HG02623 (cell line): Measurements from ENCODE around the gene CCL3.
A peak's percentile ranks its signal among the peaks of the same experiment; 100 is the strongest.
"Not testable (repeated sequence)": the region's sequence is repeated elsewhere in the genome, so short reads cannot be mapped to it uniquely, and the experiment has no call there.

Experiments used
- ATAC-seq: cut with Tn5 transposase; IDR thresholded peaks from one replicate; pipeline ENCODE4 v1.9.1; 2021; ENCODE audit warnings: moderate library complexity; ENCODE audit not compliant: unreplicated experiment

The CCL3 gene

DNA sequence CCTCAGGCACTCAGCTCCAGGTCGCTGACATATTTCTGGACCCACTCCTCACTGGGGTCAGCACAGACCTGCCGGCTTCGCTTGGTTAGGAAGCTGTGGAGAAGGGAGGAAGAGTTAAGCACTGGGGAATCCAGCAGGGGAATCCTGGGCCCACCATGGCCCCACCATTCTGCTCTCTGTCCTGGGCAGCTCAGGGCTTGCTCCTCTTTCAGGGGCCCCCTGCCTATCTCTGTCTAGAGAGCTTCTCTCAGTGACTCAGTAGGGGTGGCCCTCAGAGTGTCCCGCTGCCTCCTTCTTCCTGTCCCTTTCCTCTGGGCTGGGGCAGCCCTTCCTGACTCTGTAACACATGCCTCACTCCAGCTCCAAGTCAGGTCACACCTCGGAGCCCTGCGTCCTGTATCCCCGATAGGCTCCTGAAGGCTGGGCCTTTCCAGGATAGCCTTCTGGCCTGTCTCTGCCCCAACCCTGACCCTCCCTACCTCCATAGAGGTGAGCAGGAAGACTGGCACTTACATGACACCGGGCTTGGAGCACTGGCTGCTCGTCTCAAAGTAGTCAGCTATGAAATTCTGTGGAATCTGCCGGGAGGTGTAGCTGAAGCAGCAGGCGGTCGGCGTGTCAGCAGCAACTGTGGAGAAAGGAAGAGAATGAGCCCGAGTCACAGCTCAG lies 1.1 kb downstream of the CCL3 start:
- ATAC-seq, result no peak

DNA sequence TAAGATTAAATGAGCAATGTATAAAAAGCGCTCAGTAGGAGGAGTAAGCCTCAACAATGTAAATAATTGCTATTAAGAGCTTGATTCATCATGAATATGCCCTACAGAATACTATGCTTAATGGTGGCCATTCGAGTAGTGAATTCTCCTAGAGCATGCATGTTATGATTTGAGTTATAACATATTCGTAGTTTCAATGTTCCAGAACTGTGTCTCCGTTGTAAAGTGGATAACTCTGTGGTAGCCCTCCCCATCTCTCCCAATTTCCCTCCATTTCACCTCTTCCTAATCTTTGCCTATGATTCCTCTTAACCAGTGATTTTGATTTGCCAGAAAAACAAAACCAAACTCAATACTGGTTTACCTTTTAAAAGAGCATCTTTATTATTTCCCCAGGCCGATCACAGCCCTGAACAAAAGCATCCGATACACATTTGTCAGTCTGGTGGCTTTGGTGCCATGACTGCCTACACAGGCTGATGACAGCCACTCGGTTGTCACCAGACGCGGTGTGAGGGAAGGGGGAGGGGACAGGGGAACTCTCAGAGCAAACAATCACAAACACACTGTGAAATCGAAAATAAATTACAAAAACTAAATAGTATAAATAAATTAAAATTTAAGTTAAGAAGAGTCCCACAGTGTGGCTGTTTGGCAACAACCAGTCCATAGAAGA lies 1.9 kb downstream of the CCL3 start:
- ATAC-seq, result not testable (repeated sequence)

DNA sequence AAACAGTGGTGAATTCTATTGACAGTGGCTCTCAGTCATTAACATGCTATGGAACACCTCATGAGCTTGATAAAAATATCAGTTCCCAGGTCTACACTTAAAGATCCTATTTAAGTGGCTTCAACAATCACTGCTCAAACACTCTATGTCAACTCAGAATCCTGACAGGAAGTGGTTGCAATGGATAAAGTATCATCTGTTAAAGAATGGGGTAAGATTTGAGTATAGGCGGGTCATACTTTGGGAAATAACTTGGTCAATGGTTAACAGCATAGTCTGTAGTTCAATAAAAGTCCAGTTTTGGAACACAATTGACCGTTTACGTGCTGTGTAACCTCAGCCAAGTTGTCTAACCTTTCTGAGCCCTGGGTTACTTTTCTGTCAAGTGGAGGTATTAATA lies 2.5 kb downstream of the CCL3 start:
- ATAC-seq, result not testable (repeated sequence)

DNA sequence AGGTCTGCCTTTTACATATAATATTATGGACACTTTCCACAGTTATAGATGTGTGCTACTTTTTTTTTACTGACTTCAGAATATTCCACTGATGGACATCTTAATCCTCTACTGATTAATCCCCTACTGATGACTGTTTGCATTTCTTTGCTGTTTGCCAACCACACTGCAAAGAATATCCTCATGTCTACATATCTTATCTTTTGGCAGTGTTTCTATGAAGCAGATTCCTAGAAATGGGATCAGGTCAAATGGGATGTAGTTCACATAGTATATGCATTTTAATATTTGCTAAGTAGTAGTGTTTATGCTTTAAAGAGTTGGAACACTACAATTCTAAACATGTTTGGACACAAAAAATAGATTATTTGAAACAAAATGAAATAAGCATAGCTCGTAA lies 3.2 kb downstream of the CCL3 start:
- ATAC-seq, result no peak

DNA sequence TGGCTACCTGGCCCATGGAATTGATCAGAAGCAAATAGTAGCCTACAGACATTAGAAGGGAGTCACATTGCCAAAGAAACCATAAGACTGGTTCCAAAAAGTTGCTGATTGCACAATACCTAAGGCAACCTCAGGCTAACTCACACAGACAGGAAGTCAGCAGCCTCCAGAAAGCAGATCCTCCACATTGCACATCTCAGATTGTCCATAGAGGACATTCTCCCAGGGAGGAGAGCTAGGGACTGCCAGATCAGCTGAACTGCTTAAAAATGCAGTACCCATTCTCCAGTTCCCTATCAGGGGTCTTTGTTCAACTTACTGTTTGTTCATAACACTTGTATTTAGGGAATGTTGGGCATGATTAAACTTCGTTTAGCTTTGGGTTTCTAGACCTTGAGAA lies 4.2 kb downstream of the CCL3 start:
- ATAC-seq, result no peak

- not testable (repeated sequence) for ATAC-seq
Measured at GRCh38 chr17:36083691-36084090, 6.3 kb downstream of the CCL3 start.

DNA sequence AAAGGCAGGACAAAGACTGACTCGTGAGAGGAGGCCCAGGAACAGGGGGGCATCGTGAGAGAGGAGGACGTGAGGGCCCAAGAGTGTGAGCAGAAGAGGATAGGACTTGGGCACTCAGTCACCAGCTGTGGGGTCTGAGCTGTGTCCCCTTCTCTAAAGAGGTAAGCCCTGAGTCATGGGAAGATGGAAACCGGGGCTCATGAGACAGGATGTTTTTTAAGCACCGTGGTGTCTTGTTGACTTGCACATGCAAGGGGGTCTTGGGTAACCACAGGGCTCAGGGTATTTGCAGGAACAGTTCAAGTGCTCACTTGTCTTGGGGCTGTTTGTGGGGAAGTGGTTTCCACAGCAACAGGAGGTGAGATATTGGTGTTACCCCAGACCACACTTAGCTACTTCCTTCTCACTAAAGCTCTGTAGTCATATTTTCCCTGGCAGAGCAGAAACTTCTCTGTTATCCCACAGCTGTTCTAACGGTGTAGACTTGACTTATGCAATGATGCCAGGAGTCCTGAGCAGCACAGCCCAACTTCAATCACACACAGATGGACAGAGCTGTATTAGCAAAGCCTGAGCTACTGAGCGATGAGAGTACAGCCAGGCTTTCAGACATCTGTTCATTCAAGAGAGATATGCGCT lies 7.3 kb downstream of the CCL3 start:
- ATAC-seq, result peak; percentile 58

DNA sequence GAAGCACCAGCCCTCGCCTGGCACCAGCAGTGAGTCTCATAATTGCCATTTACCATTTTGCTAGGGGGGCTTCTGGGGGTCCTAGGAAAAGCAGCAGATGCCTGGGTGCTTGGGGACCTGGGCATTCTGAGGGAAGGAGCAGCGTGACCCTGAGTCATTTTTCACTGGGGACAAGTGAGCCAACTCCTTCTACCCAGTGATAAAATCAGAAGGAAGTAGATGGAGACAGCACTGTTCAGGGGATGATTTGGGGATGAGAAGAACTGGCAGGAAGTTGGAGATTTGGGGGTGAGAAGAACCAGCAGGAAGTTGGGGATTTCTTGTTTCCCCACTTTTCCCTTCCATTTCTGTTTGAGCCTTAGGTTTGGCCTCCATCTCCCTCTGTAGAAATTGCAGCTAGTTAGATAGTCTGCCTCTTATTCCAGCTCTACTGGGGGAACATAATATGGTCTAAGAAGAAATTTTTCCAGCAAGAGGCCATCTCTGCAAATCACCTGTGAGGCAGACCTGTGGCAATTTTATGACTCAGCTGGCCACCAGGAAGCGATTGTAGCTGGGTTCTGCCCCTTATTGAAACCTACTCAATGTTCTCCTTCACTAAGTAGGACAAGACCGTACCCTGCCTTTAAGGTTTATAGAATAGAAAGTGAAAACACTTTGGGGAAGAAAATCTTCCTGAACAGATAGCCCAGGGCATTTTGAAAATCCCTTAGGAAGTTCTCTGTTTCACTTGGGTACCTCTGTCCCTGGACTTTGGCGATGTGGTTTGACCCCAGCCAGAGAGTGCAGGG lies 8.1 kb downstream of the CCL3 start:
- ATAC-seq, result not testable (repeated sequence)

GRCh38 chr17:36074365-36074764 lies 15.6 kb downstream of the CCL3 start:
- no peak for ATAC-seq

DNA sequence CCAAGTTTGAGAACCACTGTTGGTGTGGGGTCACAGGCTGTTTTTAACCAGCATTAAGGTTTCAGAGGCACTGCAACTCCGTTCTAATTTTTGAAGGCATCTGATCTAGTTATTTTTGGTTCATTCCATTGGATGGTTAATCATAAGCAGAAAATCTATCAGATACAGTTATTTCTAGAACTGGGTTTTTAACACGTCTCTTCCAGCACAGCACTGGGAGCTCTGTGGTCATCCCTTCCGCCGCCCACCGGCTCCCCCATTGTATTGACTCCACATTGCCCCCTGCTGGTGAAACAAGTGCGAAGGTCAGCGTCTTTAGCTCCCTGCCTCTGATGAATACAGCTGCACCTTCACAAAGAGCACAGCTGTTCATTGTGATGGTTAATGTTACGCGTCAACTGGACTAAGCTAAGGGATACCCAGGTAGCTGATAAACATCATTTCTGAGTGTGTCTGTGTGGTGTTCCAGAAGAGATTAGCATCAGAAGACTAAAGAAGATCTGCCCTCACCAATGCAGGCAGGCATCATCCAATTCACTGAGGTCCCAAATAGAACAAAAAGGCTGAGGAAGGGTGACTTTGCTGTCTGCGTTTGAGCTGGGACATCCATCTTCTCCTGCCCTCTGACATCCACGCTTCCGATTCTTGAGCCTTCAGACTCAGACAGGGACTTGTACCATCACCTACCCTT lies 17.4 kb downstream of the CCL3 start:
- no peak for ATAC-seq

GRCh38 chr17:36071751-36072150 lies 18.2 kb downstream of the CCL3 start:
- no peak for ATAC-seq

DNA sequence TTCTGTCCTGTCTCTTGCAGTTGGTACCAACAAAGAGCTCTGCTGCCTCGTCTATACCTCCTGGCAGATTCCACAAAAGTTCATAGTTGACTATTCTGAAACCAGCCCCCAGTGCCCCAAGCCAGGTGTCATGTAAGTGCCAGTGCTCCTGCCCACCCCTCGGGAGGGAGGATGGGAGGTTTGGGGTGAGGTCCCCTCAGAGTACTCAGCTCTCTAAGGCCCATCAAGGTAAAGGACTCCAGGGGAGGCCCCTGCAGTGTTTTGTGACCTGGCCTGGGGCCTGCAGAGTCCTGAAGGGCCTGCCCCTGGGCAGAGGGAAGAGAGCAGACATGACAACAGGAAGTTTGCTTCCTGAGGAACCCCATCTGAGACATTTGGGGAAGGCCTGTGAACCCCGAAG lies 19.5 kb downstream of the CCL3 start:
- no peak for ATAC-seq

DNA sequence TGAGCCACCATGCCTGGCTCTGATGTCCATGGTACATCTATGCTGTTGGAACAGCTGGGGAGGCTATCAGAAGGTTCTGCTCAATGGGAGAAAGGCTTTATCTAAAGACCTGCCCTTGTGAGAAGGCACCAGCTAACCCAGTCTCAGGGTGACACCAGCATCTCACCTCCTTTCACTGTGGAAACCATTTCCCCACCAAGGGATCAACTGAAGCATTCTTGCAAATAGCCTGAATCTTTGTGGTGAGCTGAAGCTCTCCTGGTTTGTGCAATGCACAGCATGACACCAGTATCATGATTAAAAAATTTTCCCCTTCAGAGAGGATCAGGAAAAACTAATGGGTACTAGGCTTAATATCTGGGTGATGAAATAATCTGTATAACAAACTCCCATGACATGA lies 20.8 kb downstream of the CCL3 start:
- no peak for ATAC-seq

- ATAC-seq, result no peak
Measured at GRCh38 chr17:36068524-36068923, 21.4 kb downstream of the CCL3 start.

GRCh38 chr17:36066365-36066985 lies 23.5 kb downstream of the CCL3 start:
- no peak for ATAC-seq

GRCh38 chr17:36063786-36064541 lies 26.0 kb downstream of the CCL3 start, which contains the start of gene CCL18:
Gene CCL18 (plus strand): TSS chr17:36064272. CDS start chr17:36064343, 71 bp downstream.
- ATAC-seq, result no peak

DNA sequence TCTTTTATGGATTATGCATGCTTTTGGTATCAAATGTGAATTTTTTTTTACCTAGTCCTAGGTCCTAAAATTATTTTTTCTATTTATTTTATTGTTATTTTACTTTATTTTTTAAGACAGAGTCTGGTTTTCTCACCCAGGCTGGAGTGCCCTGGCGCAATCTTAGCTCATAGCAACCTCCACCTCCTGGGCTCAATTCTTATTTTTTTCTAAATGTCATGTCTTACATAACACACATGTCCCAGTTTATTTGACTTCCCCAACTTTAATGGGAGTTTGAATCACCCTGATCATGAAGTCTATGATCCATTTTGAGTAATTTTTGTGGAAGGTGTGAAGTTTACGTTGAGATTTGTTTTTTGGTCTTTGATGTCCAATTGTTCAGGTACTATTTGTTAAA lies 29.1 kb downstream of the CCL3 start:
- no peak for ATAC-seq

DNA sequence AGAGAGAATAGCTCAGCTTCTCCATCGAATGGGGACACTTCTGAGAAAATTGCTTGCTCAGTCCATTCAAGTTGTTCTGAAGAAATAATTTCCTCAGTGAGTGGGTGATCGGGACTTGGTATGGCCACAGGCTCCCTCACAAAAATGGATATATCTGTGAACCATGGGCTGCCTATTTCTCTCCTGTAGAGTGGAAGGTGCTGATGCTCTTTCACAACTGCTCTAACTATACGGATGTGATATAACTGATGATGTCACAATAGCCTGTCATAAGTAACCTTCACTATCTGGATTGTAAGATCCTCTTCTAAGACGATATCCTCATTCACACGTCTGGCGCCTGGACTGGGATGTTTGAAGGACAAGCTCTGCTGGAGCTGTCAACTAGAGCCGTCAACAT lies 30.5 kb downstream of the CCL3 start:
- ATAC-seq, result no peak

DNA sequence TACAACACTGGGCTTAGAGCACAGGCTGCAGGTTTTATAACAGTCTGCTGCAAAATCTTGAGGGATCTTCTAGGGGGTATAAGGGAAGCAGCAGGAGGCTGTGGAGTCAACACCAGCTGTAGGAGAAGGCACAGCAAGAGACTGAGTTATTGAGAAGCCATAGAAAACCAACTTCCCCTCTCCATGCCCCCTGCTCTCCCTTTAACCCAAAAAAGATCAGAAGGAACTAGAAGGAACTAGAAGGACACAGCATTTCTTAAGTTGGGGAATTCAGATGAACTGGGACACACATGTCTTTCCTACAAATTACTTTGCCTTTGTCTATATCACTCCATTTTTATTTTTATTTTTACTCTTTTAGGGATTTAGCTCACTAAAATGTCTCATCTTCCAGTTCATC lies 32.0 kb downstream of the CCL3 start:
- ATAC-seq, result no peak
